ENCODE measurements around the gene STX4. TPM values are rescaled to one million over a fixed set of nuclear protein-coding genes. Genes with fewer than 3 reads are reported as not detected.

The STX4 gene
- total and polyA plus RNA-seq, 9 of the 15 experiments (the other 6 are each of a cell fraction or from before 2014, with no cell fraction given) = 3.2 to 48.0 (median 21.5) TPM

GRCh38 chr16:31073970-31074813, 40.8 kb downstream of the STX4 start, which contains the start of the genes ZNF646 and ZNF668 (continued):
- TF ChIP-seq POLR2AphosphoS5 (IDR thresholded peaks at IDR 0.05; ENCODE audit: control insufficient read depth, insufficient read depth, low read depth, low read length) (peak; percentile 87), ZNF445 (CRISPR knock-in tag; IDR thresholded peaks at IDR 0.05; ENCODE audit: low read depth) (no peak), MGA (IDR thresholded peaks at IDR 0.05) (no peak), HOMEZ (CRISPR knock-in tag; IDR thresholded peaks at IDR 0.05) (no peak), NFIX (CRISPR knock-in tag; IDR thresholded peaks at IDR 0.05; ENCODE audit: low read depth) (no peak), PHF20 (IDR thresholded peaks at IDR 0.05; ENCODE audit: partially characterized antibody) (peak; percentile 96), ETV1 (tag; conservative IDR thresholded peaks at IDR 0.05; ENCODE audit: low read depth) (peak; percentile 85), ZNF644 (tag; IDR thresholded peaks at IDR 0.05; ENCODE audit: low read depth) (no peak), ZEB2 (IDR thresholded peaks at IDR 0.05) (peak; percentile 94), TCF7L2 (IDR thresholded peaks at IDR 0.05; ENCODE audit: low read depth, low read length) (no peak), E2F3 (CRISPR knock-in tag; IDR thresholded peaks at IDR 0.05) (0 out of 2 replicates have a peak, but pooled peaks have one; percentile 50), ZZZ3 (IDR thresholded peaks at IDR 0.05) (no peak), NRF1 (conservative IDR thresholded peaks at IDR 0.05 in 1 of 2, IDR thresholded peaks at IDR 0.05 in 1 of 2) (peak; percentile 93 to 94)

All from K562 (cell line).